Activated CD4-positive, alpha-beta T cell treated with anti-CD3 and anti-CD28 coated beads, Interleukin-2, amount 50 U/mL, for 48 hours (primary cell): Measurements from ENCODE around the gene OR8G1.
"Not testable (repeated sequence)": the region's sequence is repeated elsewhere in the genome, so short reads cannot be mapped to it uniquely, and the experiment has no call there.

Experiments
- DNase-seq, 2 experiments: peaks; one replicate each; pipeline ENCODE4 v3.0.0-alpha.2; 2020

The OR8G1 gene

DNA sequence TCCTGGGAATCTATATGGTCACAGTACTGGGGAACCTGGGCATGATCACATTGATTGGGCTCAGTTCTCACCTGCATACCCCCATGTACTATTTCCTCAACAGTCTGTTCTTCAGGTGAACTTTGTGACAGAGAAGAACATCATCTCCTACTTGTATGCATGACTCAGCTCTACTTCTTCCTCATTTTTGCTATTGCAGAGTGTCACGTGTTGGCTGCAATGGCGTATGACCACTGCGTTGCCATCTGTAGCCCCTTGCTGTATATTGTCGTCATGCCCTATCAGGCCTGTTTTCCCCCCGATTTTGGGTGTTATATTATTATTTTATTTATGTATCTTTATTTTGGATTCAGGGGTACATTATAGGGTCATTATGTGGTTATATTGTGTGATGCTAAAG lies 2.4 kb upstream of the OR8G1 start:
- DNase-seq = no peak

DNA sequence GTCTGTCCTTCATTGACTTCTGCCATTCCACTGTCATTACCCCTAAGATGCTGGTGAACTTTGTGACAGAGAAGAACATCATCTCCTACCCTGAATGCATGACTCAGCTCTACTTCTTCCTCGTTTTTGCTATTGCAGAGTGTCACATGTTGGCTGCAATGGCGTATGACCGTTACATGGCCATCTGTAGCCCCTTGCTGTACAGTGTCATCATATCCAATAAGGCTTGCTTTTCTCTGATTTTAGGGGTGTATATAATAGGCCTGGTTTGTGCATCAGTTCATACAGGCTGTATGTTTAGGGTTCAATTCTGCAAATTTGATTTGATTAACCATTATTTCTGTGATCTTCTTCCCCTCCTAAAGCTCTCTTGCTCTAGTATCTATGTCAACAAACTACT lies 9.0 kb downstream of the OR8G1 start:
- DNase-seq = not testable (repeated sequence)

DNA sequence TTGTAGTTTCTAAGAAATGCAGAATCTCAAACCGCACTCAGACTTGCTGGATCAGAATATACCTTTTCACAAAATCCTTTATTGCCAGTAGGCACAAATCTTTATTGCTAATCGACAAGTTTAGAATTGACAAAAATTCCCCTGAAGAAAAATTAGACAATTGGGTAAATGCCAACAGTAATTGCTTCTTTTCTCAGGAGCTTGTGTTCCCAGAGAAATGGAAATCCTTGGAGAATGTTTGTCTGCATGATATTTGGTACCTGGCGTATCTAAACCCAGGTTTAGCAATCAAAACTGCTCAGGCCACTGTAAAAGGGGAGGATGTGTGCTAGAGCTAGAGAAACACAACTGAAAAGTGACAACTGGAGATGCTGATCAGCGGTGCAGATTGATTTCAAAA lies 15.2 kb downstream of the OR8G1 start, which contains the start of gene OR8G5:
Gene OR8G5 (plus strand): TSS at position 301 of the 400 bp plus-strand sequence. CDS start 8,556 bp downstream, outside the sequence.
- no peak for DNase-seq

DNA sequence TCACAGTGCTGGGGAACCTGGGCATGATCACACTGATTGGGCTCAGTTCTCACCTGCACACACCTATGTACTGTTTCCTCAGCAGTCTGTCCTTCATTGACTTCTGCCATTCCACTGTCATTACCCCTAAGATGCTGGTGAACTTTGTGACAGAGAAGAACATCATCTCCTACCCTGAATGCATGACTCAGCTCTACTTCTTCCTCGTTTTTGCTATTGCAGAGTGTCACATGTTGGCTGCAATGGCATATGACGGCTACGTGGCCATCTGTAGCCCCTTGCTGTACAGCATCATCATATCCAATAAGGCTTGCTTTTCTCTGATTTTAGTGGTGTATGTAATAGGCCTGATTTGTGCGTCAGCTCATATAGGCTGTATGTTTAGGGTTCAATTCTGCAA lies 24.1 kb downstream of the OR8G1 start:
- DNase-seq = not testable (repeated sequence)

DNA sequence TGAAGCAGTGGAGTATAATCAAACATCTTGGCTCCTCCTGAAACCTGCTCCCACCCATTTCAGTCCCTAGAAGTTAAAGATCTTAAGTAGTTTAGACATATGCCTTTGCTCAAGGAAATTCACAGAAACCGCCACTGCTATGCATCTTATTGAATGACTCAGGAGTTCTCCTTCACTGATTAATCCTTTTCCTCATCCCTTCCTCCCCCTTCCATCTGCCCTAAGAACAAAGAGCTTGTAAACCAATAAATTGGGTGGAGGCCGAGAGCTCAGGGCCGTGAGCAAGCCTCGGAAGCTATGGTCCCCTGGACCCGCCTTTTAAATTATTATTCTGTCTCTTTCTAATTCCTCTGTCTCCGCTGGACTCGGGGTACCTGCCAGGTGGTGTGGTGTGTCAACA lies 30.0 kb downstream of the OR8G1 start:
- DNase-seq = not testable (repeated sequence)

DNA sequence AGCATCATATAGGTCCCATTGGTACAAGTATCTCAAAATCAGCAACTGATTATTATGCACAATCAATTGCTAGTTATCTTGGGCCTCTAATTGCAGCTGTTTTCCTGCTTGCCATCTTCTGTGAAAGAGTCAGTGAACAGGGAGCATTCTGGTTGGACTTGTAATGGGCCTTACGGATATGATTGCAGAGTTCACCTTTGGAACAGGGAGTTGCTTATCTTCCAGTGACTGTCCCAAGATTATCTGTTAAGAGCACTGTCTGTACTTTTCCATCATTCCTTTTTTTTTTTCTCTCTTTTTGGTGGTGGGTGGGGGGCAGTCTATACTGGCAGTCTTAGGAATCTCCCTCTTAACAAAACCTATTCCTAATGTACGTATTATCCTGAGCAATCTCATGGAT lies 33.1 kb downstream of the OR8G1 start:
- DNase-seq = no peak

DNA sequence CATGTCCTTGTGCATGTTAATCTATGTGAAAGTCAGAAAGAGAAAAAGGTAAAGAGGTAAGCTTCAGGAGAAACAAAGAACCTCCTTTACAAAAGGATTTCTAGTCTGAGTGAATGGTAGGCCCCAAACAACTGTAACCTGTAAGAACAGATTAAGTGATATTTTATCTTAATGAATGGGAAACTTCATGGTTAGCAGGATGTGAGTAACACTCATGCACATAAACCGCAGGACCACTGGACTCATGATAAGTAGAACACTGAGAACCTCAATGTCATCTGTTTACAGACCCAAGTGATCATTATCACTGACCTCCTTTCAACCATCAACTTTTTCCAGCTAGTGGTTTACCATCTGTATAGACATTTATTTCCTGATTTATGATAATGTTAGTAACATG lies 35.2 kb downstream of the OR8G1 start:
- DNase-seq = no peak

DNA sequence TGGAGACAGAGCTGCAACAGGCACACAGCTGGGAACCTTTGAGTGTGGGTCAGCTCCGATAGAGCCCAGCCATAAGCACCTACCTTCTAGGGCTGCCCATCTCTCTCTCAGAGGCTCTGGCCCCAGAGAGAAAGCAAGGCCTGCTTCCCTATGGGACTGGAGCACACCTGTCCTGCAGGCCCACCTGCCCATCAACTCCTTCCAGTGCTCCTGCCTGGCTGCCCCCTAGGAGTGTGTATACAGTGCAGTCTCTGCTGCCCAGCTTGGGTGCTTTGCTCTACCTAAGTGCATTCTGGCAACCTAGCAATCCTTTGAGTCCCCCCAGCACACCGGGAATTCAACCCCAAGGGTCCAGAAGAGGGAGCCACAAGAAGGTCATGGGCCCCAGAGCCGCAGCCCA lies 36.3 kb downstream of the OR8G1 start:
- no peak for DNase-seq

DNA sequence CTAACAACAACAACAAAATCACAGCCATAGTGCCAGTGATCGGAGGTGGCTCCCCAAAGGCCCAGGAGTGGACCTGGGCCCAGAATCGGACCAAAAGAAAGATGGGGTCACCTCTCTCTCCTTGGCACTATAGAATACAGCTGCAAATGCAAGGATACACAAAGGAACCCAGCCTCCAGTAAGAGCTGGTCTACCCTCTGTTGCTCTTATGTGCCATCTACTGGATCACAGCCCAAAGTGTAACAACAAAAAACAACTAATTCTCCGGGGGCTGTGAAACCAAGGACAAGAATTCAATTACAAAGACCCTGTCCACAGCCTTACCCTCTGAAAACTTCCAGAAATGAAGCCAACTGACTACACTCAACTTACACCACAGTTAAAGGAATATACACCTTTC lies 36.9 kb downstream of the OR8G1 start:
- DNase-seq = no peak

DNA sequence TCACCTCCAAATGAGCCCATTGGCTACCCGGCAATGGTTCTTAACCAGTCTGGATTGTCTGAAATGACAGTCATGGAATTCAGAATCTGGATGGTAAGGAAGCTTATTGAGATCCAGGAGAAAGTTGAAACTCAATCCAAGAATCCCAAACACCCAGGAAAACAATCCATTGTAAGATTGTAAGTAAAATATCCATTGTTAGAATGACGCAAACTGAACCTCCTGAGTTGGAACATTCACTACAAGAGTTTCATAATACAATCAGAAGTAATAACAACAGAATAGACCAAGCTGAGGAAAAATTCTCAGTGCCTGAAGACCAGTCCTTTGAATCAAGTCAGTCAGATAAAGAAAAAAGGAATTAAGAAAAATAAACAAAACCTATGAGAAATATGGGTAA lies 37.4 kb downstream of the OR8G1 start:
- no peak for DNase-seq

DNA sequence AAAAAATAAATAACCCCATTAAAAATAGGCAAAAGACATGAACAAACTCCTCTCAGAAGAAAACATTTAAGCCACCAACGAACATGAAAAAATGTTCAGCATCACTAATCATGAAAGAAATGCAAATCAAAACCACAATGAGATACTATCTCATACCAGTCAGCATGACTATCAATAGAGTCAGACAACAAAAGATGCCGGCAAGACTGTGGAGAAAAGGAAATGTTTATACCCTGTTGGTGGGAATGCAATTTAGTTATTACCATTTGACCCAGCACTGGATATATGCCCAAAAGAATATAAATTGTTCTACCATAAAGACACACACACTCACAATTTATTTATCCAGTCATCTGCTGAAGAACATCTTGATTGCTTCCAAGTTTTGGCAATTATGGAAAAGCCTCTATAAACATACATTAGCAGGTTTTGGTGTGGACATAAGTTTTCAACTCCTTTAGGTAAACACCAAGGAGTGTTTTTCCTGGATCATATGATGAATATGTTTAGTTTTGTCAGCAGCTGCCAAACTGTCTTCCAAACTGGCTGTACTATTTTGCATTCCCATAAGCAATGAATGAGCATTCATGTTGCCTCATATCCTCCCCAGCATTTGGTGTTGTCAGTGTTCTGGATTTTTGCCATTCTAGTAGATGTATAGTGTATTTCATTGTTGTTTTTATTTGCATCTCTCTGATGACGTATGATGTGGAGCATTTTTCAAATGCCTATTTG lies 44.9 kb downstream of the OR8G1 start:
- no peak for DNase-seq

DNA sequence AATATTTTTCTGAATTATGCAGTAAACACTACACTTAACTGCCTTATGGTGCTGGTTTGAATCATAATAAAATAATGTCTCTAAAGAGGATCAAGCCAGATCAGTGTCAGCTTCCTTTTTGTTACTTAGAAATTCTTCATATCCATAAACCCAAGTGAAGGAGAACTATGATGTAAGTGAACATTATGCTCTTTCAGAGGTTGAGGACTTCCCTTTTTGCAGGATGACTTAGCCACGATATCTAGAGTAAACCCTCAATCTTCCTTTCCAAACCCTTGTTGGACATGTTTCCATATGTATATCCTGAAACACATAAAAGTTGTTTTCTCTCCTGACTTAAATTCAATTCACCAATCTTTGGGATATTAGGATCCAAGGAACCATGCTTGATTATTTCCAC lies 53.8 kb downstream of the OR8G1 start:
- no peak for DNase-seq

DNA sequence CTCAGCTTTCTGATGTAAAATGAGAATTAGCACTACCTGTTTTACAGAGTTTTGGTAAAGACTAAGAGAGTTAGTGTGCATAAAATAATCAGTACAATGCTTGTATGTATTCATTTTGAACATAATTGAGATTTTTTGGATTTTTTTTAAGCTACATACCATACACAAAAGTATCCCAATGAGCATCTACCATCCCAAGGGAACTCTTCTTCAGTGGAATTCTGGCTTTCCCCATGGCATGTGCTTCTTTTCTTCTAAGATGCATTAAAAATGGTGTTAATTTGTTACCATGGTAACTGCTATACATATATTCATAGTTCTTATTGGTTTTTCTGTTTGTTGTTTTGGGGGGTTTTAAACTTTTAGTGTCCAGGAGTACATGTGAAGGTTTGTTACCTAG lies 55.1 kb downstream of the OR8G1 start:
- DNase-seq = no peak

DNA sequence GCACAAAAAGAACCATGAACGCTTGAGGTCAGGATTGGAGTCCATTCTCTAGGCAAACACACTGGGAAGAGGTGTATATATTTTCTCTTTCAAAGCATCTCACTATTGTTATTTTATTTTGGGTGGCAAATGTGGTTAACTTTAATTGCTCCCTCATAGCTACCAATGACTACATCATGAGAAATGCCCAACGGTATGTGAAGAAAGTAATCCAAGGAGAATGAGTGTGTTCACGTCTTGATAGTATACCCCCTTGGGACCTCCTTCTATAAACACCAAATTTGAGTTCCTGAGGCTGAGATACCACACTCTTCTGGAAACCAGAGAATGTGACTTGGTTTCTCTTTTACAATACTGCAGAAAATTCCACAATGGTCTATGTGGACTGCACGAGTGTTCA lies 57.0 kb downstream of the OR8G1 start:
- DNase-seq = no peak

DNA sequence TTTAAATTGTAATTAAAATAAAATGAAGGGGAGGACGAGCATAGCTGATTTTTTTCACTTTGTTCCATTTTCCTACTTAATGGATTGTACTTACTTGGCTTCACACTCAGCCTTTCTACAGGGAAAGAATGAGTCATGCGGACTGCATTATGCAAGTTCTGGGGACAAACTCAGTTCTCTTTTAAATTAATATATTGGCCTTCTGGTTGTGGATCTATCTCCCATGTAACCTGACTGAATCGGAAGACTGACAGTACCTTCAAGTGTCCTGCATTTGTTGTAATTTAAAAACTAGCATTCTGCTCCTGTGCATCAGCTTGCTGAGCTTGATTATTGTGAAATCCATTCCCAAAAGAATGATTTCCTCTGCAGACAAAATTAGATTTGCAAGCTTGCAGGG lies 60.7 kb downstream of the OR8G1 start:
- no peak for DNase-seq

DNA sequence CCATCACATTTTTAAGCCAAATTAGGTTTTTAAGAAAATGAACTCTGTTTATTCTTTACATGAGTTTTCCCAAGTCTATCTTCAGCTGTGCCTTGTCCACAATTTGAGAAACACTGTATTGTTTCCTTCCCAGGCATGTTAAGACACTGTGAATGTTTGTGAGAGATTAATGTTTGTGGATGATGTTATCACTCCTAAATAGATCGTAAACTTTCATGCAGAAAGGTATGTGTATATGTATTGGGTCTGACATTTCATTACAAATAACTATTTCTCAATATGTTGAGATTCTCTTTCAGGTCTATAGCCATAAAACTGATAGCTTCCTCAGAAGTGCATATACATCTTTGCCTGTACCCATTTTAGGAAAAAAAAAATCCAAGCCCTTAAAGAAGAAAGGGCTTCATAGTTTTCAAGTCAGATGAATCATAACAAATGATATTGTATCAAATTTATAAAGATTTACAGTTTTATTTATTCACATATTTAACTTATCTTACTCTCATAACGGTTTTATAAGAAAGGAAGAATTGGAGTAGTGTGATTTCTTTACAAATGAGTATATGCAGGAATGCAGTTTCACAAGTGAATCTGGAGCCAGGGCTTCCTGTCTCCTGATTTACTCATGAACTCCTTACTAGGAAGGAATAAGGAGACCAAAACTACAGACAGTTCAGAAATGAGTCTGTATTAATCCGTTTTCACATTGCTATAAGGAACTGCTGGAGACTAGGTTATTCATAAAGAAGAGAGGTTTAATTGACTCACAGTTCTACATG lies 61.6 kb downstream of the OR8G1 start:
- DNase-seq = no peak
